Activated CD4-positive, alpha-beta memory T cell treated with anti-CD3 and anti-CD28 coated beads for 36 hours (primary cell): ENCODE data around the gene LGR6. TPM values are rescaled to one million over a fixed set of nuclear protein-coding genes. Genes with fewer than 3 reads are reported as not detected.

ENCODE experiments used
- total RNA-seq, 2 experiments: library from RNA; stranded (reverse); gene quantifications; one replicate each; pipeline ENCODE4 v1.2.3, GENCODE V29; 2021

LGR6 gene
- total RNA-seq, 2 experiments from 2014 or later, result 0.05 to 0.10 TPM

Other genes starting within 250 kb of the LGR6 start
- not detected for gene LMOD1, start 247.3 kb upstream of the LGR6 start, total RNA-seq
- 10 to 100 TPM; 66.5 to 67.2 TPM for gene TIMM17A, start 238.3 kb upstream of the LGR6 start, total RNA-seq
- 10 to 100 TPM; 48.3 to 50.1 TPM for gene RNPEP, start 211.2 kb upstream of the LGR6 start, total RNA-seq
- under 1 TPM; 0.12 to 0.46 TPM for gene ELF3, start 183.2 kb upstream of the LGR6 start, total RNA-seq
- not detected for gene GPR37L1, start 70.9 kb upstream of the LGR6 start, total RNA-seq
- gene ARL8A, start 49.1 kb upstream of the LGR6 start, total RNA-seq, result 10 to 100 TPM; 38.2 to 40.4 TPM
- gene PTPN7, start 33.2 kb upstream of the LGR6 start, total RNA-seq, result 100 to 1,000 TPM; 197 to 199 TPM
- 100 to 1,000 TPM; 109 to 113 TPM for gene UBE2T, start 148.1 kb downstream of the LGR6 start, total RNA-seq
- gene PPP1R12B, start 154.9 kb downstream of the LGR6 start, total RNA-seq, result 1 to 10 TPM; 8.2 to 8.6 TPM